NCI-H510A (cell line): Measurements from ENCODE around the gene DPP7.

Experiments used
- DNase-seq: peaks from one replicate; lab custom pipeline; 2025; lab: John Stamatoyannopoulos, UW

The DPP7 gene

GRCh38 chr9:137114613-137115393, at the start of gene DPP7:
Gene DPP7 (minus strand): TSS chr9:137114733. CDS start chr9:137114713, 20 bp downstream.
- DNase-seq: peak; percentile 53

GRCh38 chr9:137163805-137164204, 49.3 kb upstream of the DPP7 start:
- DNase-seq: no peak

GRCh38 chr9:137163365-137163715, 48.8 kb upstream of the DPP7 start:
- no peak for DNase-seq

GRCh38 chr9:137162505-137163364, 48.2 kb upstream of the DPP7 start:
- DNase-seq: no peak

GRCh38 chr9:137161558-137162486, 47.3 kb upstream of the DPP7 start:
- DNase-seq: no peak

- peak; percentile 35 for DNase-seq
Observed at GRCh38 chr9:137160716-137161557, 46.4 kb upstream of the DPP7 start.

- no peak for DNase-seq
Observed at GRCh38 chr9:137160054-137160425, 45.5 kb upstream of the DPP7 start.

- no peak for DNase-seq
Observed at GRCh38 chr9:137159105-137160053, 44.8 kb upstream of the DPP7 start.

GRCh38 chr9:137158625-137159024, 44.1 kb upstream of the DPP7 start:
- DNase-seq: no peak

- no peak for DNase-seq
Observed at GRCh38 chr9:137157618-137158415, 43.3 kb upstream of the DPP7 start.

- no peak for DNase-seq
Observed at GRCh38 chr9:137156567-137157375, 42.2 kb upstream of the DPP7 start.

GRCh38 chr9:137152844-137153405, 38.4 kb upstream of the DPP7 start:
- DNase-seq: no peak

- no peak for DNase-seq
Observed at GRCh38 chr9:137150617-137151457, 36.3 kb upstream of the DPP7 start.

GRCh38 chr9:137149942-137150616, 35.5 kb upstream of the DPP7 start:
- no peak for DNase-seq

GRCh38 chr9:137149363-137149762, 34.8 kb upstream of the DPP7 start:
- DNase-seq: no peak

GRCh38 chr9:137148661-137149060, 34.1 kb upstream of the DPP7 start:
- peak; percentile 58 for DNase-seq

- DNase-seq: no peak
Observed at GRCh38 chr9:137148242-137148641, 33.7 kb upstream of the DPP7 start.
